HG03097 (cell line): ENCODE results near the gene FAM228A.

Experiments used
- ATAC-seq: cut with Tn5 transposase; IDR thresholded peaks from one replicate; pipeline ENCODE4 v1.9.1; 2021; ENCODE audit not compliant: unreplicated experiment, low FRiP score

The FAM228A gene

GRCh38 chr2:24221343-24222050 lies 46.6 kb downstream of the FAM228A start:
- ATAC-seq = no peak

- no peak for ATAC-seq
Measured at GRCh38 chr2:24222946-24223345, 48.1 kb downstream of the FAM228A start.

- ATAC-seq = no peak
Measured at GRCh38 chr2:24225499-24226242, 50.8 kb downstream of the FAM228A start.

GRCh38 chr2:24228470-24228869 lies 53.6 kb downstream of the FAM228A start:
- ATAC-seq = no peak

- no peak for ATAC-seq
Measured at GRCh38 chr2:24231461-24231881, 56.6 kb downstream of the FAM228A start.

GRCh38 chr2:24233321-24233720 lies 58.5 kb downstream of the FAM228A start:
- no peak for ATAC-seq

GRCh38 chr2:24237313-24237712 lies 62.5 kb downstream of the FAM228A start:
- ATAC-seq = no peak

- no peak for ATAC-seq
Measured at GRCh38 chr2:24238158-24238557, 63.3 kb downstream of the FAM228A start.

GRCh38 chr2:24239553-24239952 lies 64.7 kb downstream of the FAM228A start:
- no peak for ATAC-seq
